ENCODE measurements around the gene S1PR3.

Gene S1PR3

DNA sequence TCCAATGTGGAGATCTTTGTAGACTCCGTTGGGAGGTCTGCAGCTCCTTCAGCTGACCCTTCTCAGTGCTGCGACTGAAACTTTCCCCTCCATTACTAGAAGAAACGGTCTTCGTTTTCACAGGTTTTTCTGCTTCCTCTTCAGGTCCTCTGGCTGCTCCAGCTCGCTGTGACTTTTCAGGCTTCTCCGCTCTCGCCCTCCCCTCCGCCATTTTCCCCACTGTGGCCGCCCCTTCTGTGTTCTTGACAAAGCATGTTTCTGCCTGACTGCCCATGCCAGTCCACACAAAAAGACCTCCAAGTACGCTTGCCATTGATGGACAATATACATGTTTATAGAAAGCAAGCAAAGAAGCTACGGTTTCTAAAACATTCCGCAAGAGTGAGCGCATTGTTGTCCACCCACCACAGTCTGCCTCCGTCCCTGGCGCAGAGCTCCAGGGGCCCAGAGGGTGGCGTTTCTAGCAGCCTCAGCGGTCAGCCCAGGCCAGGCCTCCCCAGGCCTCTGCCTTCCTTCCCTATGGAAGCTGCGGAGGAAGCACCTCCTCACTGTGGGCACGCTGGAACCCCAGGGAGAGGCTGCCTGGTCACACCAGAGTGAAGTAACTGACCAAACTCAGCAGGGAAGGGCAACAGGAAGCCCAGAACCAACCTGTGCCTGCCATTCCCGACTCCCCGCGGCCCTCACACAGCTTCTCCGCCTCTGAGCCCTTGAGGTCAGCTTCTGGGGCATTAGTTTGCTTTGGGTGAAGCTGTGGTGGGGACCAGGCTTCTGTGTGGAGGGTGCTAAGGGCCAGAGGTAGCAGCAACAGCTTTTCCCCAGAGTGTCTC is 19.9 kb upstream of the S1PR3 start:
- in situ Hi-C loops (cut with HindIII; ENCODE audit: low pct_ligation_motif_present, low sequenced_read_pairs): no loop called here
- no peak for DNase-seq
- H3K4me3 ChIP-seq (ENCODE audit: low read depth, low read length): no peak overlapping the region
- H3K36me3 ChIP-seq (replicated peaks): no peaks in the 10 kb centered on the region
- H3K27ac ChIP-seq: no peak overlapping the region
- H3K27me3 ChIP-seq (replicated peaks): no peaks in the 10 kb centered on the region
- TF ChIP-seq, protein P1, sequence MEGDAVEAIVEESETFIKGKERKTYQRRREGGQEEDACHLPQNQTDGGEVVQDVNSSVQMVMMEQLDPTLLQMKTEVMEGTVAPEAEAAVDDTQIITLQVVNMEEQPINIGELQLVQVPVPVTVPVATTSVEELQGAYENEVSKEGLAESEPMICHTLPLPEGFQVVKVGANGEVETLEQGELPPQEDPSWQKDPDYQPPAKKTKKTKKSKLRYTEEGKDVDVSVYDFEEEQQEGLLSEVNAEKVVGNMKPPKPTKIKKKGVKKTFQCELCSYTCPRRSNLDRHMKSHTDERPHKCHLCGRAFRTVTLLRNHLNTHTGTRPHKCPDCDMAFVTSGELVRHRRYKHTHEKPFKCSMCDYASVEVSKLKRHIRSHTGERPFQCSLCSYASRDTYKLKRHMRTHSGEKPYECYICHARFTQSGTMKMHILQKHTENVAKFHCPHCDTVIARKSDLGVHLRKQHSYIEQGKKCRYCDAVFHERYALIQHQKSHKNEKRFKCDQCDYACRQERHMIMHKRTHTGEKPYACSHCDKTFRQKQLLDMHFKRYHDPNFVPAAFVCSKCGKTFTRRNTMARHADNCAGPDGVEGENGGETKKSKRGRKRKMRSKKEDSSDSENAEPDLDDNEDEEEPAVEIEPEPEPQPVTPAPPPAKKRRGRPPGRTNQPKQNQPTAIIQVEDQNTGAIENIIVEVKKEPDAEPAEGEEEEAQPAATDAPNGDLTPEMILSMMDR (IDR thresholded peaks at IDR 0.05; ENCODE audit: low read depth, low read length, missing control alignments): no peak

DNA sequence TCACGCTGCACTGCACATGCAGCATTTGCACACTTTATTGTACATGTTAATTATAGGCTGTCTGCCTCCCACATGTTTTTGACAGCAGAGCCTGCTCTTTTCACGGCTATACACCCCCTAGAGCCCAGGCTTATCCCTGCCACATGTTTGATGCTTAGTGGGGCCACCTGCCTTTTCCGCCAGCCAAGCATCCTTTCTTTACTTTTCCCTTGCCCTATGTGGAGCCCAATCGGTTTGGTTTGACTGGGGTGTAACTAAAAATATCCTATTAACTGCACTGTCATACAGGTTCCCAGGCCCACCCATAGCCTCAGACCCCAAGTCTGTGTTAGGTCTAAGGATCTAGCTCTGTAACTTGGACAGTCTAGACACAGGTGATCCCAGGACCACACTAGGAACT is 18.9 kb upstream of the S1PR3 start:
- TF ChIP-seq, protein P1 (IDR thresholded peaks at IDR 0.05; ENCODE audit: low read depth, low read length, missing control alignments): no peak

DNA sequence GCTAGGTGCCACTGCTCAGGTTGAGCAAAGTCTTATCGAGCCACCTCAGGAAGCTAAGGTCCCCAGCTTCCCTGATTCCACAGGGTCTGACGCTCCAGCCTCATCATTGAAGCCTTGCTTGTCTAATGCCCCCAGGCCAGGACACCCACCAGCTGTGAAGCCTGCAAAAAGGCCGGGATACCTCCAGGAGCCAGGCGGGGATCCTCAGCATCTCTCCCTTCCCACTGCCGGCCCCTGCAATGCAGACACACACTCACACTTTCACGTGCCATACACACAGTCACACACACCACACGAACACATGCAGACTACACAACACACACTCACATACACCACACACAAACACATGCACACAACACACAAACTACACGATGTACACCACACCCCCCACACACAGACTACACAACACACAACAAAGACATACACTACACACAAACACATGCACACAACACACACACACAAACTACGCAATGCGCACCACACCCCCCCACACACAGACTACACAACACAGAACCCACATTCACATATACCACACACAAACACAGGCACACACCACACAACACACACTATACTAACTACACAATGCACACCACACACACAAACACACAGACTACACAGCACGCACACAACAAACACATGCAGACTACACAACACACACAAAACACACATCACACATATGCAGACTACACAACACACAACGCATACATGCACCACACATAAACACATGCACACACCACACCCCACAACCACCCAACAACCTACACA is 17.8 kb upstream of the S1PR3 start:
- TF ChIP-seq, protein P1 (IDR thresholded peaks at IDR 0.05; ENCODE audit: low read depth, low read length, missing control alignments): no peak
- no peaks in the 10 kb centered on the region for H3K27me3 ChIP-seq (replicated peaks)
- H3K27ac ChIP-seq: no peak overlapping the region
- in situ Hi-C loops (cut with HindIII; ENCODE audit: low pct_ligation_motif_present, low sequenced_read_pairs): no loop called here
- H3K36me3 ChIP-seq (replicated peaks): no peaks in the 10 kb centered on the region
- DNase-seq: no peak
- H3K4me3 ChIP-seq (ENCODE audit: low read depth, low read length): no peak overlapping the region

More for the DNA sequence above, 18.9 kb upstream of the S1PR3 start:
- H3K27ac ChIP-seq: no peak overlapping the region
- H3K27me3 ChIP-seq (replicated peaks): no peaks in the 10 kb centered on the region
- no peak for DNase-seq
- in situ Hi-C loops (cut with HindIII; ENCODE audit: low pct_ligation_motif_present, low sequenced_read_pairs): no loop called here
- no peak overlapping the region for H3K4me3 ChIP-seq (ENCODE audit: low read depth, low read length)
- H3K36me3 ChIP-seq (replicated peaks): no peaks in the 10 kb centered on the region

DNA sequence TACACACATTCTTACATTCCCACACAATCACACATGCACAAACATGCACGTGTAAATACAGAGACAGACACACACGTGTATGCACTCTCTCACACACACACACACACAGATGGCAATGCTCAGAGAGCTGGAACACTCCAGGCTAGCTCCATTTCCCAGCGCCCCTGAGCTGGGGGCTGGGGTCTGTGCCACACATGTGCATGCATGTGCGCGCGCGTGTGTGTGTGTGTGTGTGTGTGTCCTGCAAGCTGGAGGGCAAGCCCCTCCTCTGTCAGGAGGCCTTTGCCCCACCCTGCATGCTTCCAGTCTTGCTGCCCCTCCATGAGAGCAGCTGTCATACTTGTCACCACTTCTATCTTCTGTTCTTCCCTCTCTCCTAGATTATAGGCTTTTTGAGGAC is 16.6 kb upstream of the S1PR3 start:
- H3K36me3 ChIP-seq (replicated peaks): no peaks in the 10 kb centered on the region
- TF ChIP-seq, protein P1 (IDR thresholded peaks at IDR 0.05; ENCODE audit: low read depth, low read length, missing control alignments): no peak
- H3K27ac ChIP-seq: no peak overlapping the region
- no peak for DNase-seq
- H3K27me3 ChIP-seq (replicated peaks): no peaks in the 10 kb centered on the region
- no peak overlapping the region for H3K4me3 ChIP-seq (ENCODE audit: low read depth, low read length)
- in situ Hi-C loops (cut with HindIII; ENCODE audit: low pct_ligation_motif_present, low sequenced_read_pairs): no loop called here

DNA sequence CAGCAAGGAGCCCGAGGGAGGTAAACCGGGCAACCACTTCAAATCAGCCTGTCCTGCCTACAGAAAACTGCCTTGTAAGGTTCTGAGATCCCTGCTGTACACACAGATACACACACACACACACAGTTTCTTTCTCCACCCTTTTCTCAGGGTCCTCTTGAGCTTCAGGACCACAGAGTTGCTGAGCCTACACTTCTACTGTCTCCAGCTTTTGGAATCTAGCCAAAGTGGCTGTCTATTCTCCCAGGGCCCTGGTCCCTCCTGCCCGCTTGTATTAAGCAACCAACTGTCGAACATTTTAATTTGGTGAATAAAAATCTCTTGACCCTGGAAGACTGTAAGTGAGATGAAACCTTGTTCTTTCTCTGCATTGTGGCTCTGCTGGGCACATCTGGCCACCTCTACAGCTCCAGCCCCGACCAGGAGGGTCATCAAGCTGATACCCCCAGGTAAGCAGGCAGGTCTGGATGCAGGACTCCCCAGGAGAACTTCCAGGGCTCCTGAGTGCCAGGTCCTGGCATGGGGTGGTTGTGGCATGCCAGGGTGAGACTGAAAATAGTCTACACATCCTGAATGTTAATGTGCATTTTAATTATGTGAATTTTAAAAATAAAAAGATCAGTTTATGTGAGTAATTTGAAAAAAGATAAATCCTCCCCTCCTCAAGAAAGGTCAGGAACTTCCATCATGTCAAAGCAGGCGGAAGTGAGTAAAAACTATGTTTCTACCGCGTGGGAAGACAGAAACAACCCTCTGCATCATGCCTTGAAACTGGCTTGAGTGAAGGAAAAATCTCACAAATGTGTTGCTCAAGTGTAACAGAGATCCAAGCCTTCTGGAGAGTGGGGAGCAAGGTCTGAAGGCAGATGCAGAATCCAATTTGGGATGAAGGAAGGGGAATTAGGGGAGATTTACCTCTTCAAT is 15.0 kb upstream of the S1PR3 start:
- no peaks in the 10 kb centered on the region for H3K36me3 ChIP-seq (replicated peaks)
- H3K4me3 ChIP-seq (ENCODE audit: low read depth, low read length): no peak overlapping the region
- in situ Hi-C loops (cut with HindIII; ENCODE audit: low pct_ligation_motif_present, low sequenced_read_pairs): no loop called here
- TF ChIP-seq, protein P1 (IDR thresholded peaks at IDR 0.05; ENCODE audit: low read depth, low read length, missing control alignments): no peak
- no peaks in the 10 kb centered on the region for H3K27me3 ChIP-seq (replicated peaks)
- no peak overlapping the region for H3K27ac ChIP-seq
- no peak for DNase-seq
